NOMO-1 (cell line): Measurements from ENCODE around the gene TKT.
"Not testable (repeated sequence)": the region's sequence is repeated elsewhere in the genome, so short reads cannot be mapped to it uniquely, and the experiment has no call there.

Experiments used
- DNase-seq, 2 experiments: peaks; one replicate each; lab custom pipeline; 2025; ENCODE audit not compliant: unreplicated experiment in 2 of 2; lab: John Stamatoyannopoulos, UW

TKT gene

DNA sequence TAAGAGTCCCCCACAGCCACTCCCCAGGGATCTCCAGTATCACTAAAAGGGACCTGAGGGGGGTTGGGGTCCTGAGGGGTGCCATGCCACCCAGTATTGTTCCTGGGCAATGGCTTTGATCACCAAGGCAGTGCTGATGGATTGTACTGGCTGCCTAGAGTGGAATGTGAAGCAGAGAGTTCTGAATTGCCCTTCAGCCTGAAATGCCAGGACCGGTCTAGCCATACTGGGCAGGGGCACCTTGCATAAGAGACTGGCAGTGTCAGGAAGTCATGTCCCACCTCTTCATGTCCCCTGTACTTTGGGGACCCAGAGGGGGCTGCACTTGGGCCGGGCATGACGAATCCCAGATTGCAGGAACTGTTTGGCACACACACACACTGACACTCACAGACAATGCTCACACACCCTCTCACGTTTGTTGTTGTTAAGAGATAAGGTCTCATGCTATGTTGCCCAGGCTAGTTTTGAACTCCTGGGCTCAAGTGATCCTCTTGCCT, 4.5 kb upstream of the TKT start:
- DNase-seq: no peak

DNA sequence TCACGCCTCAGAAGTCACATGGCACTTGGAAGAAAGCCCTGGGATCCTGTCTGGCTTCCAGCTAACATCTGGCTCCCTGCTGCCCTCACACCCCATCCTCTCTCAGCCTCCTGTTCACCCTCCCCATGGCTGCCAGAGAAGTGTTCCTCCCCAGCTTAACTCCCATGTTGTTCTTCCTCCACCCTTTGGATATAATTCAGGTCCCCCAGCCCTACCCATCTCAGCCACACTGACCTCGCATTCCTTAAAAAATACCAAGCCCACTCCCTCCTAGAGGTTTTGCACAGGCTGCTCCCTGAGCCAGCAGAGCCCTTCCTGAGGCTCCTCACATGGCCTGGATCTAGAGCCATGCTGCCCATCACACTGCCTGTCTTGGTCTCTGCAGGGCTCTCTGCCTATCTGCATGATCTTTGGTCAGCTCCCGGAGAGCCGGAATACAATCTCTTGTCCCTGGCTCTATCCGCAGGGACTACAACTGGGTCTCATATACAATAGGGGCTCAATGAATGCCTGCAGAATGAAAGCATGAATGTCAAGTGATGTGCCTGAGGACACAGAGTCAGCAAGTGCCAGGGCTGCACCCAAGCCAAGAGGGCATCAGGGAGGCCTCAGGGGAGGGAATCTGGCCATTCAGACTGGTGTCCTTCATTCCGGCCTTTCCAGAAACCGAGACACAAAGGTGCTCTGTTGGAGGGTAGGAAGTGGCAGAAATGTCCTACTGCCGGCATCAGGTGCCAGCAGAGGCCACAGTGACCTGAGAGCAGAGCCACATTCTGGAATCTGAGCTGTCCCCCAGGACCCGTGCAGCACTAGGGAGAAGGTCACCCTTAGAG, 3.8 kb upstream of the TKT start:
- DNase-seq: no peak

DNA sequence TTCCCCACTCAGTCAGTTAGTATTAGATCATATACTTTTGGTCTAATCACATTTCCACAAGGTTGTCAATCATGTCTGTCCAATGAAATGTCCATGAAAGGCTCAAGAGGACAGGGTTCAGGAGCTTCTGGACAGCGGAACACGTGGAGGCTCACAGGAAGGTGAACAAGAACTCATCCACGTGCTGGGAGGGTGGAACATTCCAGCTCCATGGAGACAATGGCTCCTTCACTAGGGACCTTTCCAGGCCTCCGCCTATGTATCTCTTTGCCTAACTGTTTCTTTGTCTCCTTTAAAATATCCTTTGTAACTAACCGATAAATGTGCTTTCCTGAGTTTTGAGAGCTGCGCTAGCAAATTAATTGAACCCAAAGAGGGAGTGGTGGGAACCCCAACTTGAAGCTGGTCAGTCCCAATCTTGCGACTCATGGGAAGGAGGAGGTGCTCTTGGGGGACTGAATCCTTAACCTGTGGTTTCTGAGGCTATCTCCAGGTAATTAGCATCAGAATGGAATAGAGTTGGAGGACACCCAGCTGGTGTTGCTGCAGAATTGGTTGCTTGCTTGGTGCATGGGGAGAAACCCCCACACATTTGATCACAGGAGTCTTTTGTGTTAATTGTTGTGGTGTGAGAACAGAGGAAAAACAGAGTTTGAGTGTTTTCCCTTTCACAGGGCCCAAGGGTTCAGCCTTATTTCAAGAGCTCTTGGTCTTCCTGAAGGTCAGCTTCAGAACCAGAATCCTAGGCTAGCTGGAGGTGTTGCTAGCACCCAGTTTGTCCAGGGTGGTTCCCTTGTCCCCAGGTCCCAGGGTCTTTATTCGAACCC, 3.0 kb upstream of the TKT start:
- DNase-seq: no peak

DNA sequence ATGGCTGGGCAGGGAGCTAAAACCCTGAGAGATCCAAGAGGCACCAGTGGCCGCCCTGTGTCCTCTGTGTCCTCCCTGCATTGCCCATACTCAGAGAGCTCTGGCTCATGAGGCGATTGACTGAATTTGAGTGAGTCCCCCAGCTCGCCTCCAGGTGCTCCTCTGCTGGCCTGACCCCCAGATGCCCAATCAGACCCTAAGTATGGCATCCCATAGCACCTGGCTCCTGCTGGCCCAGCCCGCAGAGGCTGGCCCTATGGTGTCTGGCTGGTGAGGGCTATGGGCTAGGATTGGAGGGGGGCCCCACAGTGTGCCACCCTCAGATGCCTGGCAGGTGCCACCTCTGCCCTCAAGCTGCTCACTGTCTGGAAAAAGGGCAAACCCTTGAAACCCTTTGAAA, 1.6 kb upstream of the TKT start:
- DNase-seq: no peak

DNA sequence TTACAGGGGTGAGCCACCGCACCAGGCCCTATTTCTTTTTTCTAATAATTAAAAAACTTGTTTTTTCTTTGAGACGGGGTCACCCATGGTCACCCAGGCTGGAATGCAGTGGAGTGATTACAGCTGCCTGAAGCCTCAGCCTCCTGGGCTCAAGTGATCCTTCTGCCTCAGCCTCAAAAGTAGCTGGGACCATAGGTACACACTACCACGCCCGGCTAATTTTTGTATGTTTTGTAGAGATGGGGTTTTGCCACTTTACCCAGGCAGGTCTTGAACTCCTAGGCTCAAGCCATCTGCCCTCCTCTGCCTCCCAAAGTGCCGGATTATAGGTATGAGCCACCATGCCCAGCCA, 858 bp upstream of the TKT start:
- DNase-seq: no peak

DNA sequence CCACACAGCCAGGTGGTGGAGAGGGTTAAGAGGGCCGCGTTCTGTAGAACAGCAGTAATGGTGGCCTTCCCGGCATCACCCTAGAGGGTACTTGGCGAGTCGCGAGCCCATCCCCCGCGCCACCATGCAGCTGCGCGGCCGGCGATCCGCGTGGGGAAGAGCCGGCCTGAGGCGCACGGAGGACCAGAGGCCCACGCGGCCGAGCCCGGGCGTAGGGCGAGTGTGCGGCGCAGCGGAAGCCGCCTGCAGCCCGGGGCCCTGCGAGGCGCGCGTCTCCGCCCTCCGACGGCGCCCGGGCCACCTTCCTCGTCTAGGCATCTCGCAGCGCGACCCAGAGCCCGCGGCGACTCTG, 423 bp downstream of the TKT start:
- DNase-seq: no peak

DNA sequence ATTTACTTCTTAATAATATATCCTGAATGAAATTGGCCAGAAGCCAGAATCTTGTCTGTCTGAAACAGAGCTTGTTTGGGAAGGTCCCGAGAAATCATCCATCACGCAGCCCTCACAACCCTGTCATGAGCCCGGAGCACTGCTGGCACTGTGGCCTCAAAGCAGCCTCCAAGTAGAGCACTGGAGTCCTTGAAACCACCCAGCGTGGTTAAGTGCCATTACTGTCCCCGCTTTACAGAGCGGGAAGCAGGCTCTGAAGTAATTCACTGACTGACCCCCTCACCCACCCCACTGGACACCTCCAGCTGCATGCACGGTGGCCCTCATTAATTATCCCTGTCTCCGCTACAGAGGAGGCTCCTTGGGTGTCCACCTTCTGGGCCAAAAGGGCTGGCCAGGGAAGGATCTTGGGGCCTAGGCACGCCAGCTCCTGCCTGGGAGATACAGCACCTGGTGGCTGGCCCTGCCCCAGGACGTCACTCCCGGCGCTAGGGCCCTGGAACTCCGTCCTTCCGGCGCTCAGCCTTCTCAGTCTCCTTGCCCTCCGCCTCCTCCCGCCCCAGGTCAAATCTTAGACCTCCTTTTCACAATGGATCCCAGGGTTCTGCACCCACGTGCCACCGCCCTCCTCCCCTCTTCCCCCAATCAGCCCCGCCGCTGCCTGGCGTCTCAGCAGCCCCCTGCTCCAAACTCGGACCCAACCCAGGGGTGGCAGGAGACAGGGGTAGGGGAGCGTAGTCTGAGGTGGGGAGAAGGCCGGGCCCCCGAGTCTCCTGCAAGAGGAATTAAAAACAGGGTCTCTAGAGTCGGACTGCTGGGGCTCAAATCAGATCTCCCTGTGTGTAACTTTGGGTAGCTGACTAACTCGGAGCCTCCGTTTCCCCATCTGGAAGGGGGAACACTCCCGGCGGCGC, 1.1 kb downstream of the TKT start:
- peak; percentile 23 to 40 for DNase-seq

DNA sequence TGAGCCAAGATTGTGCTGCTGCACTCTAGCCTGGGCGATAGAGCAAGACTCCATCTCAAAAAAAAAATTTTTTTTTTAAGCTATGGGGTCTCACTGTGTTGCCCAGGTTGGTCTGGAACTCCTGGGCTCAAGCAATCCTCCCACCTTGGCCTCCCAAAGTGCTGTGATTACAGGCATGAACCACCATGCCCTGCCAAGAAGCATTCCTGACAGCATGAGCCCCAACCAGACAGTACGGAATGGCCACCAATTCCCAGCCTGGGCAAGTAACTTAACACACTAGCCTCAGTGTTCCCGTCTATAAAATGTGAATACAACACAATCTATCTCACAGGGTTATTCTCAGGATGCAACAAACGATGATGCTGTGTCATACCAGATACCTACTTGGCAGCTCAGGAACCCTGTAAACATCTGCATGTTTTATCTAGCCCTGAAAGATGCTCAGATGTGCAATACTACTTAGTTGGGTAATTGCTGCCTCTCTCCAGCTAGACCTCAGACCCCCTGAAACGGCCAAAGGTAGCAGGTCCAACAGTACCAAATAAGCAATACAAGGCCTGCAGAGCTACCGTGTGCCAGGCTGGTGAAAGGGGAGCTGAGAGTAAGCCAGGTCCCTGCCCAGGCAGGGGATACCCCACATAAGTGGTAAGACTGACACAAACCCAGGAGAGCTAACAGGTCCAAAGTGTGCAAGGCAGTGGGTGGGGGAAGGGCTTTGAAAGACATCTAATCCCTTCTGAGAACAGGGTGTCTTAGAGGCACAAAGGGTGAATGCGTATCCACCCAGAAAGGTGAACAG, 1.9 kb downstream of the TKT start:
- DNase-seq: peak in 1 of 2 experiments; percentile 33

DNA sequence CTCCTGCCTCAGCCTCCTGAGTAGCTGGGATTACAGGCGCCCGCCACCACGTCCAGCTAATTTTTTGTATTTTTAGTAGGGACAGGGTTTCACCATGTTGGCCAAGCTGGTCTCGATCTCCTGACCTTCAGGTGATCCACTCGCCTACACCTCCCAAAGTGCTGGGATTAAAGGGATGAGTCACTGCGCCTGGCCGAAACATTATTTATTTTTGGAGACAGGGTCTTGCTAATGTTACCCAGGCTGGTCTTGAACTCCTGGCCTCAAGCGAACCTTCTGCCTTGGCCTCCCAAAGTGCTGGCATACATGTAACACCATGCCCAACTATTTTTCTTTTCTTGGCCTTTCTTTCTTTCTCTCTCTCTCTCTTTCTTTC, 2.9 kb downstream of the TKT start:
- not testable (repeated sequence) for DNase-seq

DNA sequence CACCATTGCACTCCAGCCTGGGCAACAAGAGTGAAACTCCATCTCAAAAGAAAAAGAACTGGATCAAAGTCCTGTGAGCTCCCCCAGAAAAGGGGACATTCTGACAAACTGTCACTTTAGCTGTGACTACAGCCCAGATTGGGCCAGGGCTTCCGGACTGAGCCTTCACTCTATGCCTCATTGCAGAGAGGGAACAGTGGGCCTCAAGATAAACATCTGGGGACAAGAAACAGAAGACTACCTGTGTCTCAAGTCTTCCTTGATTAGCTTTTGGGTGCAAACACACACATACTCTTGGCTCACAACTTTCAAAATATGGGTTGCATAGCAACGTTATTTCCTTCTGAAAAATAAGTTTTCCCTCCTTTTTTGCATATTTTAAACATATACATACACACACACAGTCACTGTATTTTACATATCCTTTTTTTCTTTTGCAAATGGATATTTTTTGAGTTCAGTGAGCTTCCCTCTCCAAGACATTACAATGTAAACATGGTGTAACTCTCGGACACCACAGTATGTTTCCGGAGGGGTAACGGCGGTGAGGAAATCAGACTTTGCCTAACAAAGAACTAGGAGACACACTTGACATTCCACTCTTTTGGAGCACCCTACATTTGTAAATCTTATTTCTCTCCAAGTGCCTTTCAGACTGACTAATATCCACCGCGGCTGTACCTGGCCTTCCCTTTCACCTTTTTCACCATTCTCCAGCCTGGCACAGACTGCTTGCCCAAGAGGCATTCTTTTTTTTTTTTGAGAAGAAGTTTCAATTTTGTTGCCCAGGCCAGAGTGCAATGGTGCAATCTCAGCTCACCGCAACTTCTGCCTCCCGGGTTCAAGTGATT, 3.5 kb downstream of the TKT start:
- peak; percentile 65 to 81 for DNase-seq

DNA sequence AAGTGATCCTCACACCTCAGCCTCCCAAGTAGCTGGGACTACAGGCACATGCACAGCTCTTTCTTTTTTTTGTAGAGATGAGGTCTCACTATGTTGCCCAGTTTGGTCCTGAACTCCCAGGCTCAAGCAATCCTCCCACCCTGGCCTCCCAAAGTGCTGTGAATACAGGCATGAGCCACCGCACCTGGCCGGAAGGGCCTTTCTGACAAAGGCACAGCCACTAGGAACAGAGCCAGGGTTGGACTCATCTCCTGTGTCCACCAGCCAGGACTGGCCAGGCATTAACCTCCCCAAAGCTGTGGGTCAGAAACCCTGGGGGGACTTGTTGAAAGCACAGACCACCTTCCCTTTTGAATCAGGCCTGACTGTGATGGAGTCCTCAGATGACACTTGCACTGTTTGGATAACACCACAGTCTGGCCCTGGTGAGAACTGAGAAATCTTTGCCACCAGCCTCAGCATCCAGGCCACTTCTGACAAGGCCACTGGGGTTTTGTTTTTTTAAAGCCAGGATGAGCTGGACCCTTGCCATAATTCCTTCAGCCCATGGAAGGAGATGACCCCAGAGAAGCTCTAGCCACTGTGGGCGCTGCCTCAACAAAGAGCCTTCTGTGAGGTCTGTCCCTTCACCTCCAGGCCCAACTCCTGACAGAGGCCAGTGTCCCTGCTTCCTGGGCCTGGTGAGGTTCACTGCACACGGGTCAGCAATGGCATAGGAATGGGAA, 4.8 kb downstream of the TKT start:
- DNase-seq: no peak

DNA sequence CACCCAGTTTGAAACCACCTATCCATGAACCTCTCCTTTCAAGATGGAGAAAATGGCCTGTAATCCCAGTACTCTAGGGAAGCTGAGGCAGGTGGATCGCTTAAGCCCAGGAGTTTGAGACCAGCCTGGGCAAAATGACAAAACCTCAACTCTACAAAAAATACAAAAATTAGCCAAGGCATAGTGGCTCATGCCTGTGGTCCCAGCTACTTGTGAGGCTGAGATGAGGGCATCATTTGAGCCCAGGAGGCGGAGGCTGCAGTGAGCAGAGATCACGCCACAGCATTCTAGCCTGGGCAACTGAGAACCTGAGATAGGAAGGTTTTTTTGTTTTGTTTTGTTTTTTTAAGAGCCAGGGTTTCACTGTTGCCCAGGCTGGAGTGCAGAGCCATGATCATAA, 5.4 kb downstream of the TKT start:
- no peak for DNase-seq

DNA sequence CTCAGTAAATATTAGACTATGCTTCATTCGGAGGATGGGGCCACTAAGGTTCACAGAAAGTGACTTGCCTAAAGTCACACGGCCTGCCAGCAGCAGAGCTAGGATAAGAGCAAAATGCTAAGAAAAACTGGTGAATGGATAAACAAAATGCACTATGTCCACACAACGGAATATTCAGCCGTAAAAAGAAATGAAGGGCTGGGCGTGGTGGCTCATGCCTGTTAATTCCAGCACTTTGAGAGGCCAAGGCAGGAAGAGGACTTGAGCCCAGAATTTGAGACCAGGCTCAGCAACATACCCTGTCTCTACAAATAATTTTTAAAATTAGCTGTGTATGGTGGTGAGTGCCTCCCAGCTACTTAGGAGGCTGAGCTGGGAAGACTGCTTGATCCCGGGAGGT, 7.7 kb downstream of the TKT start:
- DNase-seq: no peak

DNA sequence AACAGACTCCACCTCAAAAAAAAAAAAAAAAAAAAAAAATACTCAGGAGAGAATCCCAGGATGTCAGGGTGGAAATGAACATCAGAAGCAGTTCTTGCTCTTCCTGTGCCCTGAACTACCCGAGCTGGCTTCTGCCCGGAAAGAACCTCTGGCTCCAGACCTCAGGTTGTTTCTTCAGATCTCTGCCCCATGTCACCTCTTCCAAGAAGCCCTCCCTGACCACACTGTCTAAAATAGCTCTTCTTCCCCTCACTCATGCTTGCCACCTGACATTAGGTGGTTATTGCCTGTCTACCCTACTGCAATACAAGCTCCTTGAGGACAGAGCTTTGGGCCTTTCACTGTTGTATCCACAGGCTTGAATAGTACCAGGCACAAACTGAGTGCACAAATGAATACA, 8.2 kb downstream of the TKT start:
- DNase-seq: no peak

DNA sequence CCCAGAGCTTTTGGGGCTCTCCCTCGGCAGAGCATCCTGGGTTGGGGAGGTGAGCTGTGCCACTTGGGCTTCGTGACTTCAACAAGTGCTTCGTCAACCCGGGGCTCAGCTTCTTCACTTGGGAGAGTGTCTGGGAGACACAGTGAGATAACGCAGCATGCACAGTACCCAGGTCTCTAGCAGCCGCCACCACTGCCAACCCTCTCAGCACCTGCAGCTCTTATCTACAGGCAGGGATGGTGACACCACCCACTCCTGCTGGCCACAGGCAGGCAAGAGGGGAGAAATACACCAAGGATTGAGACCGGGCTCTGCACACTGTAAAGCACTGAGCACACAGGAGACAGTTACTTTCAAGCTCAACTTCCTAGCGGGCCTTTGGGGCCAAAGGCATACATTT, 11.6 kb downstream of the TKT start:
- DNase-seq: no peak

DNA sequence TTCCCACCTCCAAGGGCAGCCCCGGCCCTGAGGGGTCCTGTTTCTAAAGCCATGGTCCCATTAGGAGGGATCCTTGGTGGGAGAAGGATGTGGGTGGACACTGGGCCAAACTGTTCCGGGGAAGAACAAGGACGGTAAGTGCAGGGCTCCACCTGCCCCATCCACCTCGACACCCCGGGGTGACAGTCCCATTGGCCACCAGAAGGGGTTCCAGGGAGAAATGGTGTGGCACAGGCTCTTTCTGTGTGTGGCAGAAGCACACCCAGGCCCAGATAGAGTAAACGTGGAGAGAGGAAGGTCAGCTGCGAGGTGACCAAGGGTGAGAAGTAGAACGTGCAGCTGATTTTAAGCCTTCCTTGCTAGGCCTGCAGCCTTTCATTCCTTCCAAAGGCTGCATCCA, 12.0 kb downstream of the TKT start:
- DNase-seq: no peak

DNA sequence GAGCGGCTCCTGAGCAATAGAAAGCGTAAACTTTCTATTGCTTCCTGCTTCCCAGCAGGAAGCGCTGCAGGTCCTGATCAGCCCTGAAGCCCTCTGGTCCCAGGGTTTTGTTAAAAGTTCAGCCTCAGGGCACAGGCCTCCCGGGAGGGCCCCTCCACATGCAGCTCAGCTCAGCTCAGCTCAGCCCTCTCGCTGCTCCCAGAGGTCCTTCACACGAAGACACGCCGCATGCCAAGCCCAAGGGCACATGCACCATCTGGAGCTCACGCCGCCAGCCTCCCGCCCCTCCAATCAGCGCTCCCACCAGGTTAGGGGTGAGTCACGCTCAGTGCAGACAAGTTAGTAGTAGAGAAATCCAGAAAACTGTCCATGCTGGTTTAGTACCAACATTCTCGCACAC, 12.7 kb downstream of the TKT start:
- DNase-seq: no peak

DNA sequence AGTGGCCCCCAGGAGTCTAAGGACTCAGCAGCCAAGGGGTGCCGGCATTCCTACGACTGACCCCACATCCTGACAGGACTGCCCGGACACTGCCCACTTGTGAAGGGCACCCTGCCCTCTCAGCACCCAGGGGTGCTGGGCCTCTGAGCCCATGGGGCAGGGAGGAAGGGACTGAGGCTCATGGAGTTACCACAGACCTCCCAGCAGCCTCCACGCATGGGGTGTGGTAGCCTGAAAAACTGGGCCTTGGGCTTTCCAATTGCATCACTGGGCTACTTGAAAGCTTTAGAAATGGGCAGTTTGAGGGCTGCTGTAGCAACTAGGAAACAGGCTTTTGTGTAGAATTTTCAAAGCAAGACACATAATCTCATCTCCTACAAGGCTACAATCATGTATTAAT, 13.2 kb downstream of the TKT start:
- DNase-seq: no peak

DNA sequence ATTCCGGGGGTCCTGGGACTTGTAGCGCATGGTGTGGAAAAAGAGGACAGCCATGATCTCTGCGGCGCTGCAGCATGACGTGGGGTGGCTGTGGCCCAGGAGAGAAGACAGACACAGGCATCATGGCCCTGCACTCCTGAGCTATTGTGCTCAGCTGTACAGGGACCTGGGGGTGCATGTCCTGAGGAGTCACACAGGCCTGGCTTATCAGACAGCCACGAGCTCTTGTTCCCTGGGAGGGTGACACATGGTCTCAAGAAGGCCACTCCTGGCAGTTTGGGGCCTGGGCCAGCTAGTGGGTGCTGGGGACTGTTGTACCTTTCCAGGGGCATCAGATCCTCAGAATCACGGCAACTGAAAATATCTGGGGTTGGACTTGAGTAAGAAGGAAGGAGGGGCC, 13.7 kb downstream of the TKT start:
- DNase-seq: no peak
